ENCODE data around the gene SALL4.
"Not testable (repeated sequence)": the region's sequence is repeated elsewhere in the genome, so short reads cannot be mapped to it uniquely, and the experiment has no call there.

The SALL4 gene

DNA sequence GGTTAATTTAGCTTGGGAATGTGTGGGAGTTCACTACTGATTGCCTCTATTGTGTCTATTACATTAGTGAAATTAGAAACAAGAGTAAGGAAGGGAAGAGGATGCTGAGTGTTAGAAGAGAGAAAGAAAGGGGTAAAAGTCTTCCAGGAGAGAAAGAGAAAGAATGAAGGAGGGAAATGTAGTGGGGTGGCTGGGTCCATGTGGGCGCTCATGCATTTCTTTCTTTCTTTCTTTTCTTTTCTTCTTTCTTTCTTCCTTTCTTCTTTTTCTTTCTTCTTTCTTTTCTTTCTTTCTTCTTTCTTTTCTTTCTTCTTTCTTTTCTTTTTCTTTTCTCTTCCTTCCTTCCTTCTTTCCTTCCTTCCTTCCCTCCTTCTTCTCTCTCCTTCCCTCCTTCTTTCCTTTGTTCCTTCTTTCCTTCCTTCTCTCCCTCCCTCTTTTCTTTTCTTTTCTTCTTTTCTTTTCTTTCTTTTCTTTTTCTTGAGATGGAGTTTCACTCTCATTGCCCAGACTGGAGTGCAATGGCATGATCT lies 16.2 kb upstream of the SALL4 start:
- TF ChIP-seq, protein P1, sequence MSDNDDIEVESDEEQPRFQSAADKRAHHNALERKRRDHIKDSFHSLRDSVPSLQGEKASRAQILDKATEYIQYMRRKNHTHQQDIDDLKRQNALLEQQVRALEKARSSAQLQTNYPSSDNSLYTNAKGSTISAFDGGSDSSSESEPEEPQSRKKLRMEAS (IDR thresholded peaks at IDR 0.05; ENCODE audit: low read depth, low read length) = no peak
- TF ChIP-seq MYC (IDR thresholded peaks at IDR 0.05; ENCODE audit: low read depth, low read length) (no peak), POLR2A (IDR thresholded peaks at IDR 0.05; ENCODE audit: extremely low read depth, insufficient read length) (no peak)
- TF ChIP-seq, protein P2, sequence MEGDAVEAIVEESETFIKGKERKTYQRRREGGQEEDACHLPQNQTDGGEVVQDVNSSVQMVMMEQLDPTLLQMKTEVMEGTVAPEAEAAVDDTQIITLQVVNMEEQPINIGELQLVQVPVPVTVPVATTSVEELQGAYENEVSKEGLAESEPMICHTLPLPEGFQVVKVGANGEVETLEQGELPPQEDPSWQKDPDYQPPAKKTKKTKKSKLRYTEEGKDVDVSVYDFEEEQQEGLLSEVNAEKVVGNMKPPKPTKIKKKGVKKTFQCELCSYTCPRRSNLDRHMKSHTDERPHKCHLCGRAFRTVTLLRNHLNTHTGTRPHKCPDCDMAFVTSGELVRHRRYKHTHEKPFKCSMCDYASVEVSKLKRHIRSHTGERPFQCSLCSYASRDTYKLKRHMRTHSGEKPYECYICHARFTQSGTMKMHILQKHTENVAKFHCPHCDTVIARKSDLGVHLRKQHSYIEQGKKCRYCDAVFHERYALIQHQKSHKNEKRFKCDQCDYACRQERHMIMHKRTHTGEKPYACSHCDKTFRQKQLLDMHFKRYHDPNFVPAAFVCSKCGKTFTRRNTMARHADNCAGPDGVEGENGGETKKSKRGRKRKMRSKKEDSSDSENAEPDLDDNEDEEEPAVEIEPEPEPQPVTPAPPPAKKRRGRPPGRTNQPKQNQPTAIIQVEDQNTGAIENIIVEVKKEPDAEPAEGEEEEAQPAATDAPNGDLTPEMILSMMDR (IDR thresholded peaks at IDR 0.05; ENCODE audit: low read depth, low read length) = no peak
- H3K4me3 ChIP-seq (ENCODE audit: low read depth, low read length) = no peak overlapping the region
- no peak for DNase-seq (ENCODE audit: low read depth)

DNA sequence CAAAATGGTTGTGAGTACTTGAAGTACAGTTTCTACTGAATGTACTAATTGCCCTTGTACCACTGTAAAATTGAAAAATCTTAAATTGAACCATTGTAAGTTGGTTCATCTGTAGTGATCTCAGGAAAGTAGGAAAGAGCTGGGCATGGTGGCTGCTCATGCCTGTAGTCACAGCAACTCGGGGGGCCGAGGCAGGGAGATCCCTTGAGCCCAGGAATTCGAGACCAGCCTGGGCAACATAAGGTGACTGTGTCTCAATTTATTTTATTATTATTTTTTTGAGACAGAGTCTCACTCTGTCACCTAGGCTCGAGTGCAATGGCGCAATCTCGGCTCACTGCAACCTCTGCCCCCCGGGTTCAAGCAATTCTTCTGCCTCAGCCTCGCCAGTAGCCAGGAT lies 14.5 kb upstream of the SALL4 start:
- not testable (repeated sequence) for DNase-seq (ENCODE audit: low read depth); H3K4me3 ChIP-seq (ENCODE audit: low read depth, low read length)

DNA sequence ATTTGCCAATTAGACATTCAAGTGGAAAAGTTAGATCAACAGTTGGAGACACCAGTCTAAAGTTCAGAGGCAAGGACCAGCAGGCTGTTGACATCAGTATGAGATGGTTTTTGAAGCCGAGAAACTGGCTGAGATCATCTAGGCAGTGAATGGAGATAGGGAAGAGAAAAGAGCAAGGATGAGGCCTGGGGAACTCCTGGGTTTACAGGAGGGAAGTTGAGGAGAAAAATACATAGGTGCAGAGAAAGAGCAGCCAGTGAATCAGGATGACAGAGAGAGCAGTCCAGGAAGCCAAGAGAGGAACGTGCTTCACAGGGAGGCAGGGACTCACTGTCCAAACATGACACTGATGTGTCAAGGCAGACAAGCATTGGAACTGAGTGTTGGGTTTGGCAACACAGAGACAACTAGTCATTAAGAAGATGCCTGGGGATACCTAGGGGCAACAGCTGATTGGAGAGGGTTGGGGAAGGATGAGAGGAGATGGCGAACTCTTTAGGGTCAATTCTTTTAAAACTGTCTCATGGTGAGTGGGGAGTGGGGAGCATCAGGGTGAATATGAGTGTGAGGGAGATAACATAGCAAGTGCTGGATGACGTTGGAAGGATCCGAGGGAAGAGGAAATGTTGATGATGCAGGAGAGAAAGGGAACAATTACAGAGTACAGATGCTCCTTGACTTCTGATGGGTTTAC lies 13.2 kb upstream of the SALL4 start:
- no peak for TF ChIP-seq MYC (IDR thresholded peaks at IDR 0.05; ENCODE audit: low read depth, low read length)
- TF ChIP-seq, protein P1 (IDR thresholded peaks at IDR 0.05; ENCODE audit: low read depth, low read length) = no peak
- TF ChIP-seq, protein P2 (IDR thresholded peaks at IDR 0.05; ENCODE audit: low read depth, low read length) = no peak
- TF ChIP-seq POLR2A (IDR thresholded peaks at IDR 0.05; ENCODE audit: extremely low read depth, insufficient read length) = no peak
- no peak overlapping the region for H3K4me3 ChIP-seq (ENCODE audit: low read depth, low read length)
- DNase-seq (ENCODE audit: low read depth) = no peak

DNA sequence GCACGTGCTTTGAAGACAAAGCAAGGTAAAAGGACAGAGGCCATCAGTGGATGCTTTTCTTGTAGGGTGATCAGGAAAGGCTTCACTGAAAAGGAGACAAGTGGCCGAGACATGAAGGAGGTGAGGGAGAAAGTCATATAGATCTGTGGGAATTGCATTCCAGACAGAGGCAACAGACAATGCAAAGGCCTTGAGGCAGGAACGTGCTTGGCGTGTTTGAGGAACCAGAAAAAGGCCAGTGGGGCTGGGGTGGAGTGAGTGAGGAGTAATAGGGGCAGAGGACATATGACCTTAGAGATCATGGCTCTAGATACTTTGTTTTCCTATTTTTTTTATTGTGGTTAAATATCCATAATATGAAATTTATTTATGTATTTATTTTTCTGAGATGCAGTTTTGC lies 10.5 kb upstream of the SALL4 start:
- no peak overlapping the region for H3K4me3 ChIP-seq (ENCODE audit: low read depth, low read length)
- no peak for DNase-seq (ENCODE audit: low read depth)
- TF ChIP-seq, protein P2 (IDR thresholded peaks at IDR 0.05; ENCODE audit: low read depth, low read length) = no peak
- TF ChIP-seq POLR2A (IDR thresholded peaks at IDR 0.05; ENCODE audit: extremely low read depth, insufficient read length) (no peak), MYC (IDR thresholded peaks at IDR 0.05; ENCODE audit: low read depth, low read length) (no peak)
- TF ChIP-seq, protein P1 (IDR thresholded peaks at IDR 0.05; ENCODE audit: low read depth, low read length) = no peak

DNA sequence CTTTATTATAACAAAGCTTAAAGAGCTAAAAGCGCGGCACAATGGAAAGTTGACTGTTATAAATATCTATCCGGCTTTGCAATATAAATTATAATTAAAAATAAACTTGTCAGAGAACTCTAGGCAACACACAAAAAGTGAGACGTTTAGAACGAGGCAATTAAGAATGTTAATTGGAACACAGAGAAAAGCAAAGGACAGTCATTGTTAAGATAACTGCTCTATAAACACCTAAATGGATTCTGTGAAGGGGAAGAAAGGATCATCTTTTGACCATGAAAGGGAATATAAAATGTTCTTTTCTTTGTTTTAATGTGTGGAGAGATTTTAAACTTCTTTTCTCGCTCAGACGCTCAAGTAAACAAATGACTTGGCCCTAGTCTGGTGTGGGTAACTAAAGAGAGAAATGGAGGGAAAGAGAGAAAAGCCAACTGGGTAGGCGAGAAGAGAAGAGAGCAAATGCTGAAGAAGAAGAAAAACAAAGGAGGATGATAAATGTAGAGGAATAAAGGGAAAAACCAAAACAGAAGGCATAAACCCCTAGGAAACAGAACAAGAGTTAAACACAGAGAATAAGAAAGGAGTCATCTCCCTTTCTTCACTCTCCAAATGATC lies 9.3 kb upstream of the SALL4 start:
- no peak for DNase-seq (ENCODE audit: low read depth)
- TF ChIP-seq, protein P2 (IDR thresholded peaks at IDR 0.05; ENCODE audit: low read depth, low read length) = no peak
- TF ChIP-seq, protein P1 (IDR thresholded peaks at IDR 0.05; ENCODE audit: low read depth, low read length) = no peak
- TF ChIP-seq MYC (IDR thresholded peaks at IDR 0.05; ENCODE audit: low read depth, low read length) = no peak
- no peak for TF ChIP-seq POLR2A (IDR thresholded peaks at IDR 0.05; ENCODE audit: extremely low read depth, insufficient read length)
- H3K4me3 ChIP-seq (ENCODE audit: low read depth, low read length) = no peak overlapping the region

DNA sequence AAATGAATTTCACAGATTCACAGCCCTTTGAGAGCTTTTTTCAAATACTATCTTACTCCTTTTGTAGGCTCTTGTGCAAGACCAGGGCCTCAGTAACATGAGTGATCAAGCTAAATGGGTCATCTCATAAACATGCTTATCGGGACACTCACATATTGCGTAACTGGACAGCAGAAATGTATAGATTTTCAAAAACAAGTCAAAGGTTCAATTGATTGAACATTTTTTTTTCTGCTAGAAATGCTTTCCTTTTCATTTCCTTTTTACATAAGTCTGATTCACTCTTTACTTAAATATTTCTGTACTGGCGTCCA lies 8.7 kb upstream of the SALL4 start:
- TF ChIP-seq POLR2A (IDR thresholded peaks at IDR 0.05; ENCODE audit: extremely low read depth, insufficient read length) = no peak
- TF ChIP-seq, protein P2 (IDR thresholded peaks at IDR 0.05; ENCODE audit: low read depth, low read length) = no peak
- TF ChIP-seq, protein P1 (IDR thresholded peaks at IDR 0.05; ENCODE audit: low read depth, low read length) = no peak
- TF ChIP-seq MYC (IDR thresholded peaks at IDR 0.05; ENCODE audit: low read depth, low read length) = no peak
- H3K4me3 ChIP-seq (ENCODE audit: low read depth, low read length) = no peak overlapping the region
- DNase-seq (ENCODE audit: low read depth) = no peak
